ENCODE results near the gene RAP1GAP2. TPM values are rescaled to one million over a fixed set of nuclear protein-coding genes. Genes with fewer than 3 reads are reported as not detected.

RAP1GAP2 gene
- total and polyA plus RNA-seq, 7 experiments from 2014 or later: 0.54 to 95.6 (median 2.6) TPM

- H3K27ac Mint-ChIP-seq: no peak overlapping the region
- no peak overlapping the region for H3K4me3 Mint-ChIP-seq
- CTCF ChIA-PET: no interaction called here
- H3K27me3 ChIP-seq (ENCODE audit: control insufficient read depth in 2 of 2, insufficient read depth in 2 of 2, low read length in 2 of 2): no peaks in the 10 kb centered on the region
- H3K4me1 Mint-ChIP-seq: peaks cover 0 to 7% (median 0%) of the 10 kb centered on the region in 7 donors
- no peaks in the 10 kb centered on the region for H3K9me3 Mint-ChIP-seq
- POLR2A ChIA-PET: no interaction called here
- H3K27ac ChIP-seq (ENCODE audit: low read depth, low read length): no peak overlapping the region
- no peak for ATAC-seq
- H3K27me3 Mint-ChIP-seq: no peaks in the 10 kb centered on the region
- peaks cover 0 to 21% (median 13%) of the 10 kb centered on the region in 5 donors for H3K36me3 Mint-ChIP-seq
- no peaks in the 10 kb centered on the region for H3K9me3 ChIP-seq (ENCODE audit: control insufficient read depth in 2 of 3, low read length in 3 of 3)
- intact Hi-C loops (cut with micrococcal nuclease): no loop called here
- H3K4me3 ChIP-seq (ENCODE audit: low read length): no peak overlapping the region
- no peaks in the 10 kb centered on the region for H3K4me1 ChIP-seq (ENCODE audit: control insufficient read depth in 2 of 2, insufficient read depth in 2 of 2, low read length in 2 of 2)
- no peak for DNase-seq
- peaks cover 0 to 29% (median 0%) of the 10 kb centered on the region in 3 experiments for H3K36me3 ChIP-seq (ENCODE audit: control insufficient read depth in 2 of 3, insufficient read depth in 3 of 3, low read length in 3 of 3)
Observed at GRCh38 chr17:2961446-2961845, 165.2 kb downstream of the RAP1GAP2 start.

- Histone ChIP-seq H3K27ac (ENCODE audit: low read depth, low read length) (no peak overlapping the region), H3K36me3 (ENCODE audit: control insufficient read depth in 2 of 3, insufficient read depth in 3 of 3, low read length in 3 of 3) (peaks cover 0 to 33% (median 0%) of the 10 kb centered on the region in 3 experiments), H3K4me3 (ENCODE audit: low read length) (no peak overlapping the region), H3K27me3 (ENCODE audit: control insufficient read depth in 2 of 2, insufficient read depth in 2 of 2, low read length in 2 of 2) (no peaks in the 10 kb centered on the region), H3K4me1 (ENCODE audit: control insufficient read depth in 2 of 2, insufficient read depth in 2 of 2, low read length in 2 of 2) (no peaks in the 10 kb centered on the region), H3K9me3 (ENCODE audit: control insufficient read depth in 2 of 3, low read length in 3 of 3) (no peaks in the 10 kb centered on the region)
- ChIA-PET CTCF (no interaction called here), POLR2A (no interaction called here)
- ATAC-seq (no peak), DNase-seq (no peak)
- no peaks in the 10 kb centered on the region for H3K27me3 Mint-ChIP-seq
- intact Hi-C loops (cut with micrococcal nuclease): no loop called here
- H3K9me3 Mint-ChIP-seq: no peaks in the 10 kb centered on the region
- no peak overlapping the region for H3K4me3 Mint-ChIP-seq
- peaks cover 0 to 7% (median 0%) of the 10 kb centered on the region in 7 donors for H3K4me1 Mint-ChIP-seq
- H3K36me3 Mint-ChIP-seq: peaks cover 1 to 26% (median 13%) of the 10 kb centered on the region in 5 donors
- H3K27ac Mint-ChIP-seq: no peak overlapping the region
Observed at GRCh38 chr17:2962236-2962635, 166.0 kb downstream of the RAP1GAP2 start.

GRCh38 chr17:2962729-2963128 lies 166.5 kb downstream of the RAP1GAP2 start:
- no peak overlapping the region for H3K27ac ChIP-seq (ENCODE audit: low read depth, low read length)
- H3K9me3 Mint-ChIP-seq: no peaks in the 10 kb centered on the region
- intact Hi-C loops (cut with micrococcal nuclease): no loop called here
- ATAC-seq: no peak
- no peaks in the 10 kb centered on the region for H3K4me1 ChIP-seq (ENCODE audit: control insufficient read depth in 2 of 2, insufficient read depth in 2 of 2, low read length in 2 of 2)
- CTCF ChIA-PET: no interaction called here
- H3K9me3 ChIP-seq (ENCODE audit: control insufficient read depth in 2 of 3, low read length in 3 of 3): no peaks in the 10 kb centered on the region
- no peaks in the 10 kb centered on the region for H3K27me3 ChIP-seq (ENCODE audit: control insufficient read depth in 2 of 2, insufficient read depth in 2 of 2, low read length in 2 of 2)
- no peak overlapping the region for H3K4me3 ChIP-seq (ENCODE audit: low read length)
- H3K36me3 Mint-ChIP-seq: peaks cover 1 to 30% (median 18%) of the 10 kb centered on the region in 5 donors
- POLR2A ChIA-PET: no interaction called here
- no peak overlapping the region for H3K27ac Mint-ChIP-seq
- no peak for DNase-seq
- peaks cover 0 to 4% (median 0%) of the 10 kb centered on the region in 7 donors for H3K4me1 Mint-ChIP-seq
- no peak overlapping the region for H3K4me3 Mint-ChIP-seq
- H3K36me3 ChIP-seq (ENCODE audit: control insufficient read depth in 2 of 3, insufficient read depth in 3 of 3, low read length in 3 of 3): peaks cover 0 to 33% (median 0%) of the 10 kb centered on the region in 3 experiments
- no peaks in the 10 kb centered on the region for H3K27me3 Mint-ChIP-seq

- intact Hi-C loops (cut with micrococcal nuclease): no loop called here
- Histone ChIP-seq H3K27me3 (ENCODE audit: control insufficient read depth in 2 of 2, insufficient read depth in 2 of 2, low read length in 2 of 2) (no peaks in the 10 kb centered on the region), H3K36me3 (ENCODE audit: control insufficient read depth in 2 of 3, insufficient read depth in 3 of 3, low read length in 3 of 3) (peaks cover 0 to 33% (median 0%) of the 10 kb centered on the region in 3 experiments), H3K4me3 (ENCODE audit: low read length) (no peak overlapping the region), H3K9me3 (ENCODE audit: control insufficient read depth in 2 of 3, low read length in 3 of 3) (no peaks in the 10 kb centered on the region), H3K4me1 (ENCODE audit: control insufficient read depth in 2 of 2, insufficient read depth in 2 of 2, low read length in 2 of 2) (no peaks in the 10 kb centered on the region), H3K27ac (ENCODE audit: low read depth, low read length) (no peak overlapping the region)
- Mint-ChIP-seq H3K4me1 (peaks cover 0 to 2% (median 0%) of the 10 kb centered on the region in 7 donors), H3K27ac (no peak overlapping the region), H3K36me3 (peaks cover 1 to 38% (median 21%) of the 10 kb centered on the region in 5 donors), H3K27me3 (peaks cover 0 to 2% (median 0%) of the 10 kb centered on the region in 5 donors), H3K9me3 (no peaks in the 10 kb centered on the region), H3K4me3 (no peak overlapping the region)
- ATAC-seq: no peak
- ChIA-PET CTCF (interaction anchor here (1.0 kb wide), 1 partner anchor 19 kb away, joined by 4 read pairs; no protein-coding TSS in a partner anchor), POLR2A (no interaction called here)
- no peak for DNase-seq
Observed at GRCh38 chr17:2963332-2964027, 167.2 kb downstream of the RAP1GAP2 start.

- CTCF ChIA-PET: interaction anchor here (1.0 kb wide), 1 partner anchor 19 kb away, joined by 4 read pairs; no protein-coding TSS in a partner anchor
- no peak overlapping the region for H3K4me3 Mint-ChIP-seq
- intact Hi-C loops (cut with micrococcal nuclease): no loop called here
- Histone ChIP-seq H3K9me3 (ENCODE audit: control insufficient read depth in 2 of 3, low read length in 3 of 3) (no peaks in the 10 kb centered on the region), H3K36me3 (ENCODE audit: control insufficient read depth in 2 of 3, insufficient read depth in 3 of 3, low read length in 3 of 3) (peaks cover 0 to 33% (median 0%) of the 10 kb centered on the region in 3 experiments), H3K27me3 (ENCODE audit: control insufficient read depth in 2 of 2, insufficient read depth in 2 of 2, low read length in 2 of 2) (no peaks in the 10 kb centered on the region), H3K27ac (ENCODE audit: low read depth, low read length) (no peak overlapping the region), H3K4me3 (ENCODE audit: low read length) (no peak overlapping the region), H3K4me1 (ENCODE audit: control insufficient read depth in 2 of 2, insufficient read depth in 2 of 2, low read length in 2 of 2) (no peaks in the 10 kb centered on the region)
- peaks cover 0 to 2% (median 0%) of the 10 kb centered on the region in 7 donors for H3K4me1 Mint-ChIP-seq
- POLR2A ChIA-PET: no interaction called here
- DNase-seq: no peak
- no peak overlapping the region for H3K27ac Mint-ChIP-seq
- no peak for ATAC-seq
- no peaks in the 10 kb centered on the region for H3K9me3 Mint-ChIP-seq
- H3K36me3 Mint-ChIP-seq: peaks cover 1 to 38% (median 21%) of the 10 kb centered on the region in 5 donors
- peaks cover 0 to 2% (median 0%) of the 10 kb centered on the region in 5 donors for H3K27me3 Mint-ChIP-seq
Observed at GRCh38 chr17:2964028-2964356, 167.8 kb downstream of the RAP1GAP2 start.

GRCh38 chr17:2964370-2964769 lies 168.1 kb downstream of the RAP1GAP2 start:
- H3K27ac Mint-ChIP-seq: no peak overlapping the region

GRCh38 chr17:2964831-2965230 lies 168.6 kb downstream of the RAP1GAP2 start:
- no peaks in the 10 kb centered on the region for H3K27me3 ChIP-seq (ENCODE audit: control insufficient read depth in 2 of 2, insufficient read depth in 2 of 2, low read length in 2 of 2)

More at GRCh38 chr17:2964370-2964769, 168.1 kb downstream of the RAP1GAP2 start:
- CTCF ChIA-PET: no interaction called here
- no peaks in the 10 kb centered on the region for H3K4me1 ChIP-seq (ENCODE audit: control insufficient read depth in 2 of 2, insufficient read depth in 2 of 2, low read length in 2 of 2)
- POLR2A ChIA-PET: no interaction called here
- H3K9me3 Mint-ChIP-seq: no peaks in the 10 kb centered on the region
- no peak overlapping the region for H3K4me3 Mint-ChIP-seq
- no peaks in the 10 kb centered on the region for H3K9me3 ChIP-seq (ENCODE audit: control insufficient read depth in 2 of 3, low read length in 3 of 3)
- H3K27ac ChIP-seq (ENCODE audit: low read depth, low read length): no peak overlapping the region
- no peak overlapping the region for H3K4me3 ChIP-seq (ENCODE audit: low read length)
- H3K27me3 Mint-ChIP-seq: peaks cover 0 to 2% (median 0%) of the 10 kb centered on the region in 5 donors
- ATAC-seq (no peak), DNase-seq (no peak)
- H3K36me3 Mint-ChIP-seq: peaks cover 1 to 38% (median 21%) of the 10 kb centered on the region in 5 donors
- no peaks in the 10 kb centered on the region for H3K4me1 Mint-ChIP-seq
- peaks cover 0 to 33% (median 0%) of the 10 kb centered on the region in 3 experiments for H3K36me3 ChIP-seq (ENCODE audit: control insufficient read depth in 2 of 3, insufficient read depth in 3 of 3, low read length in 3 of 3)
- intact Hi-C loops (cut with micrococcal nuclease): no loop called here
- H3K27me3 ChIP-seq (ENCODE audit: control insufficient read depth in 2 of 2, insufficient read depth in 2 of 2, low read length in 2 of 2): no peaks in the 10 kb centered on the region

More at GRCh38 chr17:2964831-2965230, 168.6 kb downstream of the RAP1GAP2 start:
- Histone ChIP-seq H3K36me3 (ENCODE audit: control insufficient read depth in 2 of 3, insufficient read depth in 3 of 3, low read length in 3 of 3) (peaks cover 0 to 33% (median 0%) of the 10 kb centered on the region in 3 experiments), H3K9me3 (ENCODE audit: control insufficient read depth in 2 of 3, low read length in 3 of 3) (no peaks in the 10 kb centered on the region), H3K4me3 (ENCODE audit: low read length) (no peak overlapping the region), H3K4me1 (ENCODE audit: control insufficient read depth in 2 of 2, insufficient read depth in 2 of 2, low read length in 2 of 2) (no peaks in the 10 kb centered on the region), H3K27ac (ENCODE audit: low read depth, low read length) (no peak overlapping the region)
- POLR2A ChIA-PET: no interaction called here
- CTCF ChIA-PET: no interaction called here
- Mint-ChIP-seq H3K27ac (no peak overlapping the region), H3K4me3 (no peak overlapping the region), H3K36me3 (peaks cover 1 to 38% (median 21%) of the 10 kb centered on the region in 5 donors), H3K27me3 (peaks cover 0 to 2% (median 0%) of the 10 kb centered on the region in 5 donors), H3K9me3 (no peaks in the 10 kb centered on the region), H3K4me1 (no peaks in the 10 kb centered on the region)
- intact Hi-C loops (cut with micrococcal nuclease): no loop called here
- no peak for ATAC-seq
- DNase-seq: no peak
